H9 (cell line): Measurements from ENCODE around the gene CFAP77. TPM values are rescaled to one million over a fixed set of nuclear protein-coding genes. Genes with fewer than 3 reads are reported as not detected.

Source experiments
- DNase-seq: peaks from one replicate; pipeline ENCODE4 v3.0.0-alpha.2; 2017
- H2AFZ ChIP-seq: one replicate; pipeline ENCODE4 v1.6.1; 2013; ENCODE audit warnings: mild to moderate bottlenecking, low read length, control low read depth, moderate library complexity
- H2AK5ac ChIP-seq: 2 replicates; pipeline ENCODE4 v1.6.1; 2013; ENCODE audit warnings: low read length, control low read depth, mixed read lengths; ENCODE audit not compliant: insufficient read length
- H2BK120ac ChIP-seq: one replicate; pipeline ENCODE4 v1.6.1; 2013; ENCODE audit warnings: low read depth, mild to moderate bottlenecking, low read length, control low read depth, inconsistent platforms; ENCODE audit not compliant: poor library complexity, severe bottlenecking
- H2BK12ac ChIP-seq: 2 replicates; pipeline ENCODE4 v1.6.1; 2013; ENCODE audit warnings: low read length, control low read depth, mixed read lengths, low read depth; ENCODE audit not compliant: insufficient read length
- H2BK15ac ChIP-seq: 2 replicates; pipeline ENCODE4 v1.6.1; 2013; ENCODE audit warnings: low read depth, low read length, control low read depth
- H2BK20ac ChIP-seq: one replicate; pipeline ENCODE4 v1.6.1; 2013; ENCODE audit warnings: low read depth, mild to moderate bottlenecking, low read length, control low read depth, inconsistent platforms; ENCODE audit not compliant: poor library complexity, severe bottlenecking
- H2BK5ac ChIP-seq: 2 replicates; pipeline ENCODE4 v1.6.1; 2013; ENCODE audit warnings: low read length, control low read depth, mixed read lengths; ENCODE audit not compliant: insufficient read length
- H3K14ac ChIP-seq: 2 replicates; pipeline ENCODE4 v1.6.1; 2013; ENCODE audit warnings: low read length, control low read depth; ENCODE audit not compliant: insufficient read depth
- H3K18ac ChIP-seq: 2 replicates; pipeline ENCODE4 v1.6.1; 2013; ENCODE audit warnings: low read depth, mild to moderate bottlenecking, mixed read lengths, low read length, control low read depth; ENCODE audit not compliant: insufficient read length
- H3K23ac ChIP-seq: 2 replicates; pipeline ENCODE4 v1.6.1; 2013; ENCODE audit warnings: low read length, control low read depth, mixed read lengths, low read depth; ENCODE audit not compliant: insufficient read length
- H3K23me2 ChIP-seq: 2 replicates; pipeline ENCODE4 v1.6.1; 2013; ENCODE audit warnings: low read depth, mild to moderate bottlenecking, mixed read lengths, low read length, control low read depth; ENCODE audit not compliant: insufficient read length, poor library complexity, severe bottlenecking
- H3K27ac ChIP-seq: 2 replicates; pipeline ENCODE4 v1.5.1; 2013; ENCODE audit warnings: low read length, control low read depth, mixed read lengths, low read depth; ENCODE audit not compliant: insufficient read length
- H3K27me3 ChIP-seq: 2 replicates; pipeline ENCODE4 v1.6.1; 2013; ENCODE audit warnings: low read length, control low read depth, inconsistent platforms; ENCODE audit not compliant: insufficient read depth
- H3K4ac ChIP-seq: 2 replicates; pipeline ENCODE4 v1.6.1; 2013; ENCODE audit warnings: low read depth, mild to moderate bottlenecking, control low read depth, inconsistent platforms, low read length, moderate library complexity
- H3K4me1 ChIP-seq: 2 replicates; pipeline ENCODE4 v1.6.1; 2013; ENCODE audit warnings: low read length, control low read depth, inconsistent platforms; ENCODE audit not compliant: insufficient read depth
- H3K4me2 ChIP-seq: 2 replicates; pipeline ENCODE4 v1.6.1; 2013; ENCODE audit warnings: low read length, control low read depth, mixed read lengths; ENCODE audit not compliant: insufficient read length, insufficient read depth
- H3K56ac ChIP-seq: 2 replicates; pipeline ENCODE4 v1.6.1; 2013; ENCODE audit warnings: low read depth, mild to moderate bottlenecking, mixed read lengths, low read length, control low read depth; ENCODE audit not compliant: insufficient read length
- H3K79me1 ChIP-seq: 2 replicates; pipeline ENCODE4 v1.6.1; 2013; ENCODE audit warnings: low read depth, mild to moderate bottlenecking, moderate library complexity, low read length, control low read depth, inconsistent platforms; ENCODE audit not compliant: insufficient read depth, poor library complexity, severe bottlenecking
- H3K79me2 ChIP-seq: 2 replicates; pipeline ENCODE4 v1.6.1; 2013; ENCODE audit warnings: low read length, control low read depth, inconsistent platforms; ENCODE audit not compliant: insufficient read depth
- H3K9ac ChIP-seq: 2 replicates; pipeline ENCODE4 v1.6.1; 2013; ENCODE audit warnings: low read length, control low read depth, mixed read lengths; ENCODE audit not compliant: insufficient read length; ENCODE audit errors: extremely low read depth
- H3K9me3 ChIP-seq: one replicate; pipeline ENCODE4 v1.6.1; 2013; ENCODE audit warnings: low read depth, low read length, inconsistent platforms; ENCODE audit not compliant: control insufficient read depth
- H3T11ph ChIP-seq: one replicate; pipeline ENCODE4 v1.6.1; 2013; ENCODE audit warnings: mild to moderate bottlenecking, low read length, control low read depth, inconsistent platforms
- H4K20me1 ChIP-seq: one replicate; pipeline ENCODE4 v1.6.1; 2013; ENCODE audit not compliant: control insufficient read depth, insufficient read length, insufficient read depth
- H4K5ac ChIP-seq: 2 replicates; pipeline ENCODE4 v1.6.1; 2013; ENCODE audit warnings: low read depth, mild to moderate bottlenecking, mixed read lengths, low read length, control low read depth; ENCODE audit not compliant: insufficient read length
- H4K8ac ChIP-seq: replicated peaks from 2 replicates; pipeline ENCODE4 v1.6.1; 2013; ENCODE audit warnings: low read length, control low read depth, mixed read lengths, low read depth; ENCODE audit not compliant: insufficient read length
- H4K91ac ChIP-seq: 2 replicates; pipeline ENCODE4 v1.6.1; 2013; ENCODE audit warnings: low read depth, mild to moderate bottlenecking, moderate library complexity, mixed read lengths, low read length, control low read depth; ENCODE audit not compliant: insufficient read length
- H3K27ac Mint-ChIP-seq, 3 experiments: 2 replicates in 2 of 3; 3 replicates in 1 of 3; pipeline ENCODE4 v1.8.0; 2020 to 2021; ENCODE audit warnings: mixed read lengths in 3 of 3, mild to moderate bottlenecking in 1 of 3, moderate library complexity in 1 of 3
- H3K27me3 Mint-ChIP-seq: 2 replicates; pipeline ENCODE4 v1.8.0; 2021; ENCODE audit warnings: low read depth, mild to moderate bottlenecking, moderate library complexity, mixed read lengths
- H3K36me3 Mint-ChIP-seq, 3 experiments: 2 replicates in 2 of 3; 3 replicates in 1 of 3; pipeline ENCODE4 v1.8.0; 2020 to 2021; ENCODE audit warnings: low read depth in 3 of 3, mixed read lengths in 3 of 3; ENCODE audit not compliant: insufficient read depth in 1 of 3
- H3K4me1 Mint-ChIP-seq, 2 experiments: 2 replicates each; pipeline ENCODE4 v1.8.0; 2020; ENCODE audit warnings: mixed read lengths in 2 of 2
- H3K4me3 Mint-ChIP-seq, 2 experiments: 2 replicates in 1 of 2; 3 replicates in 1 of 2; pipeline ENCODE4 v1.8.0; 2020 to 2021; ENCODE audit warnings: mild to moderate bottlenecking in 2 of 2, mixed read lengths in 2 of 2, moderate library complexity in 1 of 2
- H3K9me3 Mint-ChIP-seq, 2 experiments: 2 replicates in 1 of 2; 3 replicates in 1 of 2; pipeline ENCODE4 v1.8.0; 2020; ENCODE audit warnings: mild to moderate bottlenecking in 2 of 2, mixed read lengths in 2 of 2, moderate library complexity in 1 of 2
- CTCF ChIP-seq: fragments of 200-600 bp; sonication (generic); conservative IDR thresholded peaks from 3 replicates; pipeline ENCODE4 v1.8.0; 2021; ENCODE audit warnings: antibody characterized with exemption, mild to moderate bottlenecking
- WGBS: extraction: QIAGEN DNeasy Blood & Tissue Kit; methylation state at CpG from one replicate; pipeline ENCODE4 v1.1.7; 2013; ENCODE audit warnings: missing lambda C conversion rate, low lambda C conversion rate, mixed read lengths; ENCODE audit not compliant: insufficient read length; ENCODE audit errors: extremely low coverage; 5-methylcytosine and 5-hydroxymethylcytosine counted together
- total RNA-seq: library from RNA; stranded (reverse); gene quantifications from 2 replicates; pipeline ENCODE4 v1.2.1, GENCODE V29; 2021

Gene CFAP77
- total RNA-seq, 1 experiment from 2014 or later, result 0.72 TPM

- Mint-ChIP-seq H3K36me3 (no peaks in the 10 kb centered on the region), H3K4me1 (peaks cover 14 to 31% of the 10 kb centered on the region in 2 experiments), H3K9me3 (no peaks in the 10 kb centered on the region), H3K27ac (no peak overlapping the region), H3K27me3 (peaks cover 1% of the 10 kb centered on the region), H3K4me3 (no peak overlapping the region)
- no peak overlapping the region for H3K56ac ChIP-seq
- no peaks in the 10 kb centered on the region for H3K79me1 ChIP-seq
- no peak overlapping the region for H3T11ph ChIP-seq
- no peak overlapping the region for H2BK120ac ChIP-seq
- DNase-seq, result no peak
- H3K18ac ChIP-seq, result no peak overlapping the region
- no peak overlapping the region for H3K4ac ChIP-seq
- H3K4me1 ChIP-seq, result no peaks in the 10 kb centered on the region; the same call in 1 of the 2 replicates
- no peak overlapping the region for H4K8ac ChIP-seq
- H2BK5ac ChIP-seq, result no peak overlapping the region
- H3K9me3 ChIP-seq, result no peaks in the 10 kb centered on the region
- no peak overlapping the region for H4K91ac ChIP-seq
- H3K23ac ChIP-seq, result no peak overlapping the region
- no peaks in the 10 kb centered on the region for H4K20me1 ChIP-seq
- H3K27me3 ChIP-seq, result no peaks in the 10 kb centered on the region
- H3K79me2 ChIP-seq, result no peaks in the 10 kb centered on the region
- H2BK20ac ChIP-seq, result no peak overlapping the region
- H2AFZ ChIP-seq, result no peak overlapping the region
- H3K9ac ChIP-seq, result no peak overlapping the region
- no peak overlapping the region for H4K5ac ChIP-seq
- H2AK5ac ChIP-seq, result no peak overlapping the region
- H3K14ac ChIP-seq, result no peak overlapping the region
- H3K23me2 ChIP-seq, result no peaks in the 10 kb centered on the region
- WGBS, result no CpG with 5 or more reads among the region's 20 CpGs
- H3K4me2 ChIP-seq, result no peak overlapping the region
- H2BK15ac ChIP-seq, result no peak overlapping the region
- no peak for TF ChIP-seq CTCF
- no peak overlapping the region for H2BK12ac ChIP-seq
- no peak overlapping the region for H3K27ac ChIP-seq
Observed at GRCh38 chr9:132481053-132481849, 71.2 kb downstream of the CFAP77 start.
